ENCODE results near the gene RYR3. TPM values are rescaled to one million over a fixed set of nuclear protein-coding genes. Genes with fewer than 3 reads are reported as not detected.

RYR3 gene
- total RNA-seq, 1 experiment from 2014 or later = not detected

DNA sequence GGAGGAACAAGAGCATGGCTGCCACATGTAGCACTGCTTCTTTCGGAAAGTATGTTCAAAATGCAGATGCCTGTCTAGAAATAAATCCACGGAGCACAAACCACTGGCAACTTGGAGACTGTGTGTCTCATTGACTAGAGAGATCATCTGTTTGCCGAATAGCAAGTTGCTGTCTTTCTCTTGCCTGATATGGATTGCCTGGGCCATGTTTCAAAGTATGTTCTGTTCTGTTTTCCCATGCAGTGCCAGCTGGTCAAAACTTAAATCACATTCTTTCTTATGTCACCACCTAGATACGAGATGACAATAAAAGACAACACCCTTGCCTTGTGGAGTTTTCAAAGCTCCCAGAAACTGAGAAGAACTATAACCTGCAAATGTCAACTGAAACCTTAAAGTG, 318.9 kb downstream of the RYR3 start:
- H3K9me3 ChIP-seq (ENCODE audit: low read length) = no peaks in the 10 kb centered on the region
- no peak overlapping the region for H3K27ac ChIP-seq (ENCODE audit: low read length)
- H3K4me1 ChIP-seq (ENCODE audit: insufficient read depth, low read length) = no peaks in the 10 kb centered on the region
- no TSS peak for BruUV-seq (replicated peaks)
- H3K4me3 ChIP-seq (ENCODE audit: low read length) = no peak overlapping the region
- no peaks in the 10 kb centered on the region for H3K79me2 ChIP-seq (ENCODE audit: low read length)
- no peak for DNase-seq
- peaks cover 75% of the 10 kb centered on the region for H3K27me3 ChIP-seq (ENCODE audit: low read length)
- H4K20me1 ChIP-seq (ENCODE audit: low read length) = no peaks in the 10 kb centered on the region
- H3K36me3 ChIP-seq (ENCODE audit: low read depth, low read length) = no peaks in the 10 kb centered on the region
- H3K9ac ChIP-seq (ENCODE audit: low read length) = no peak overlapping the region
- ChIA-PET POLR2A (ENCODE audit: unreplicated experiment) (no interaction called here), CTCF (no interaction called here)
- no peak overlapping the region for H2AFZ ChIP-seq (ENCODE audit: low read length)
- no peak for ATAC-seq
- intact Hi-C loops (cut with micrococcal nuclease) = no loop called here
- no peaks in the 10 kb centered on the region for H3K9me2 ChIP-seq (replicated peaks; ENCODE audit: low read length)
- no peaks in the 10 kb centered on the region for H3F3A ChIP-seq (ENCODE audit: low read length, unreplicated experiment)
- TF ChIP-seq, protein P1, sequence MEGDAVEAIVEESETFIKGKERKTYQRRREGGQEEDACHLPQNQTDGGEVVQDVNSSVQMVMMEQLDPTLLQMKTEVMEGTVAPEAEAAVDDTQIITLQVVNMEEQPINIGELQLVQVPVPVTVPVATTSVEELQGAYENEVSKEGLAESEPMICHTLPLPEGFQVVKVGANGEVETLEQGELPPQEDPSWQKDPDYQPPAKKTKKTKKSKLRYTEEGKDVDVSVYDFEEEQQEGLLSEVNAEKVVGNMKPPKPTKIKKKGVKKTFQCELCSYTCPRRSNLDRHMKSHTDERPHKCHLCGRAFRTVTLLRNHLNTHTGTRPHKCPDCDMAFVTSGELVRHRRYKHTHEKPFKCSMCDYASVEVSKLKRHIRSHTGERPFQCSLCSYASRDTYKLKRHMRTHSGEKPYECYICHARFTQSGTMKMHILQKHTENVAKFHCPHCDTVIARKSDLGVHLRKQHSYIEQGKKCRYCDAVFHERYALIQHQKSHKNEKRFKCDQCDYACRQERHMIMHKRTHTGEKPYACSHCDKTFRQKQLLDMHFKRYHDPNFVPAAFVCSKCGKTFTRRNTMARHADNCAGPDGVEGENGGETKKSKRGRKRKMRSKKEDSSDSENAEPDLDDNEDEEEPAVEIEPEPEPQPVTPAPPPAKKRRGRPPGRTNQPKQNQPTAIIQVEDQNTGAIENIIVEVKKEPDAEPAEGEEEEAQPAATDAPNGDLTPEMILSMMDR (conservative IDR thresholded peaks at IDR 0.05; ENCODE audit: low read depth, low read length) = no peak
- TF ChIP-seq EZH2 (IDR thresholded peaks at IDR 0.05; ENCODE audit: low read length, unreplicated experiment) (no peak), EZH2phosphoT487 (IDR thresholded peaks at IDR 0.05; ENCODE audit: borderline replicate concordance, low read length) (no peak)
- H3K4me2 ChIP-seq (ENCODE audit: low read length) = no peak overlapping the region

DNA sequence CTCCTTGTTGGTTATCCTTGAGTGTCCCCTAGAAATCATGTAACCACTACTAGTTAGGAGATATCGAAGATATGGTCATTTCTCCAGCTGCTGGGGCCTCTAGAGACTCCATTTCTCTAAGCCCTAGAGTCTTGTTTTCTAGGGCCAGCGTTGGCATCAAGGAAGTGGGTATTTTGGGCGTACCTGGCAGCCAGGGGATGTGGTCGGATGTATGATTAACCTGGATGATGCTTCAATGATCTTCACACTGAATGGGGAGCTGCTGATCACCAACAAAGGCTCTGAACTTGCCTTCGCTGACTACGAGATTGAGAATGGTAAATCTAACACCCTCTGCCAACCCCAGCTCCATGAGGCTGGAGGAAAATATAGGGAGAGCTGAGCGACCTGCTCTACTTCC, 325.5 kb downstream of the RYR3 start:
- no peak overlapping the region for H3K4me2 ChIP-seq (ENCODE audit: low read length)
- DNase-seq (no peak), ATAC-seq (no peak)
- no peaks in the 10 kb centered on the region for H3K4me1 ChIP-seq (ENCODE audit: insufficient read depth, low read length)
- H3K36me3 ChIP-seq (ENCODE audit: low read depth, low read length) = no peaks in the 10 kb centered on the region
- no peak overlapping the region for H2AFZ ChIP-seq (ENCODE audit: low read length)
- TF ChIP-seq, protein P1 (conservative IDR thresholded peaks at IDR 0.05; ENCODE audit: low read depth, low read length) = no peak
- TF ChIP-seq EZH2phosphoT487 (IDR thresholded peaks at IDR 0.05; ENCODE audit: borderline replicate concordance, low read length) (no peak), EZH2 (IDR thresholded peaks at IDR 0.05; ENCODE audit: low read length, unreplicated experiment) (no peak)
- POLR2A ChIA-PET (ENCODE audit: unreplicated experiment) = no interaction called here
- no TSS peak for BruUV-seq (replicated peaks)
- H4K20me1 ChIP-seq (ENCODE audit: low read length) = no peaks in the 10 kb centered on the region
- H3F3A ChIP-seq (ENCODE audit: low read length, unreplicated experiment) = no peaks in the 10 kb centered on the region
- intact Hi-C loops (cut with micrococcal nuclease) = no loop called here
- no peak overlapping the region for H3K27ac ChIP-seq (ENCODE audit: low read length)
- H3K79me2 ChIP-seq (ENCODE audit: low read length) = no peaks in the 10 kb centered on the region
- no peaks in the 10 kb centered on the region for H3K9me2 ChIP-seq (replicated peaks; ENCODE audit: low read length)
- H3K4me3 ChIP-seq (ENCODE audit: low read length) = no peak overlapping the region
- peaks cover 97% of the 10 kb centered on the region for H3K27me3 ChIP-seq (ENCODE audit: low read length)
- H3K9me3 ChIP-seq (ENCODE audit: low read length) = no peaks in the 10 kb centered on the region
- CTCF ChIA-PET = no interaction called here
- no peak overlapping the region for H3K9ac ChIP-seq (ENCODE audit: low read length)

DNA sequence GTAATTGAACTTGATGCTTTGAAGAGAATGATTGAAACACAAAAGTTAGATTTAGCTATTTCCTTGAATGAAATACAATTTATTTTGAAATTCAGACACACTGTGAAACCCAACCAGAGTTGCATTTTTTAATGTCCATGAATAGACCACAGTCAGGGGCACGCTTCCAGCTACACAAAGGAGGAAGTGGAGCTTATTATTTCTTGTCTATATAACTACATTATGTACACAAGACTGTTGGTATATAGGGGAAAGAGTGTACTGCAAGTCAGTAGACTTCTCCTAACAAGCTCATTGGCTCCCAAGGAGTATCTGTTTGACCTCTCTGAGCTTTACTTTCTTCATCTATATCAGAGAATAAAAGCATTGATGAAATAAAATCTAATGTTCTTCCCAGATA, 326.2 kb downstream of the RYR3 start:
- Histone ChIP-seq H3K79me2 (ENCODE audit: low read length) (no peaks in the 10 kb centered on the region), H3K27me3 (ENCODE audit: low read length) (peaks cover 97% of the 10 kb centered on the region), H4K20me1 (ENCODE audit: low read length) (no peaks in the 10 kb centered on the region), H3K4me2 (ENCODE audit: low read length) (no peak overlapping the region), H3K9me2 (replicated peaks; ENCODE audit: low read length) (no peaks in the 10 kb centered on the region), H3K9me3 (ENCODE audit: low read length) (no peaks in the 10 kb centered on the region), H3K36me3 (ENCODE audit: low read depth, low read length) (no peaks in the 10 kb centered on the region), H3K9ac (ENCODE audit: low read length) (no peak overlapping the region), H2AFZ (ENCODE audit: low read length) (no peak overlapping the region), H3K4me3 (ENCODE audit: low read length) (no peak overlapping the region), H3K27ac (ENCODE audit: low read length) (no peak overlapping the region), H3K4me1 (ENCODE audit: insufficient read depth, low read length) (no peaks in the 10 kb centered on the region), H3F3A (ENCODE audit: low read length, unreplicated experiment) (no peaks in the 10 kb centered on the region)
- TF ChIP-seq EZH2phosphoT487 (IDR thresholded peaks at IDR 0.05; ENCODE audit: borderline replicate concordance, low read length) (no peak), EZH2 (IDR thresholded peaks at IDR 0.05; ENCODE audit: low read length, unreplicated experiment) (no peak)
- TF ChIP-seq, protein P1 (conservative IDR thresholded peaks at IDR 0.05; ENCODE audit: low read depth, low read length) = no peak
- intact Hi-C loops (cut with micrococcal nuclease) = no loop called here
- no peak for DNase-seq
- no peak for ATAC-seq
- ChIA-PET CTCF (no interaction called here), POLR2A (ENCODE audit: unreplicated experiment) (no interaction called here)
- no TSS peak for BruUV-seq (replicated peaks)
